Lung (tissue), 12 donors: ENCODE results near the gene KAT8. TPM values are rescaled to one million over a fixed set of nuclear protein-coding genes. Genes with fewer than 3 reads are reported as not detected.
"Not testable (repeated sequence)": the region's sequence is repeated elsewhere in the genome, so short reads cannot be mapped to it uniquely, and the experiment has no call there.

Experiments used
- ATAC-seq: fragments of 200-7000 bp; cut with Tn5 transposase; one replicate; pipeline ENCODE4 v1.9.1; 2020; ENCODE audit warnings: moderate number of reproducible peaks; ENCODE audit not compliant: insufficient read depth, low FRiP score
- DNase-seq, 3 donors: peaks; one replicate each; pipeline ENCODE4 v3.0.0-alpha.2; 2013 to 2017
- H3K27ac ChIP-seq, 2 donors: one replicate each; pipeline ENCODE4 v1.5.1; 2013; ENCODE audit warnings: mild to moderate bottlenecking in 2 of 2, moderate library complexity in 2 of 2, control low read depth in 1 of 2, inconsistent platforms in 1 of 2, low read depth in 1 of 2, low read length in 1 of 2
- H3K27me3 ChIP-seq, 3 donors: one replicate each; pipeline ENCODE4 v1.5.1; 2013; ENCODE audit warnings: low read length in 2 of 3; ENCODE audit not compliant: control insufficient read depth in 3 of 3, insufficient read depth in 3 of 3
- H3K36me3 ChIP-seq, 4 donors: one replicate each; pipeline ENCODE4 v1.5.1; 2013; ENCODE audit warnings: low read length in 4 of 4, mild to moderate bottlenecking in 1 of 4, moderate library complexity in 1 of 4; ENCODE audit not compliant: control insufficient read depth in 4 of 4, insufficient read depth in 4 of 4
- H3K4me1 ChIP-seq, 5 donors: one replicate each; pipeline ENCODE4 v1.5.1; 2013; ENCODE audit warnings: low read length in 5 of 5, mild to moderate bottlenecking in 2 of 5, moderate library complexity in 1 of 5; ENCODE audit not compliant: control insufficient read depth in 5 of 5, insufficient read depth in 5 of 5
- H3K4me3 ChIP-seq: one replicate; pipeline ENCODE4 v1.5.1; 2013; ENCODE audit warnings: mild to moderate bottlenecking, control low read depth, moderate library complexity
- H3K9ac ChIP-seq, 2 donors: one replicate each; pipeline ENCODE4 v1.5.1; 2013; ENCODE audit warnings: low read length in 2 of 2, control low read depth in 1 of 2; ENCODE audit not compliant: insufficient read depth in 1 of 2
- H3K9me3 ChIP-seq, 4 donors: one replicate each; pipeline ENCODE4 v1.5.1; 2013; ENCODE audit warnings: low read length in 3 of 4, mild to moderate bottlenecking in 1 of 4, moderate library complexity in 1 of 4; ENCODE audit not compliant: control insufficient read depth in 4 of 4, insufficient read depth in 3 of 4
- CTCF ChIP-seq: IDR thresholded peaks from 2 replicates; pipeline ENCODE4 v1.5.1; 2012; ENCODE audit warnings: mild to moderate bottlenecking; ENCODE audit errors: control extremely low read depth, extremely low read depth
- WGBS, 2 donors: extraction: QIAGEN DNeasy Blood & Tissue Kit; methylation state at CpG; one replicate each; pipeline ENCODE4 v1.1.7; 2013; 5-methylcytosine and 5-hydroxymethylcytosine counted together
- polyA plus RNA-seq, 2 donors: library from polyadenylated mRNA; stranded (reverse); fragments of 200-250 nt; gene quantifications; one replicate each; pipeline ENCODE4 v1.2.1, GENCODE V29; 2013
- total RNA-seq, 2 donors: library from RNA; depleted of rRNA in 1 of 2; stranded (reverse); fragments of >200 nt in 1 of 2; gene quantifications; one replicate each; pipeline ENCODE4 v1.2.1, GENCODE V29; 2014 to 2021
- donor health status: control.
- donor health status: control.
- donor health status: Bipolar disorder and iron deficiency.
- donor health status: healthy.
- donor health status: DM: yes; HTN: yes; CAD: no.

The KAT8 gene
- total and polyA plus RNA-seq, 4 donors: 53.0 to 73.2 (median 60.8) TPM

GRCh38 chr16:31134625-31135534 lies 17.4 kb downstream of the KAT8 start:
- no peak for ATAC-seq
- H3K27ac ChIP-seq: peak overlapping the region in 1 of 2 donors; percentile 84
- peak overlapping the region; percentile 48 to 57 for H3K9ac ChIP-seq

GRCh38 chr16:31135535-31136286 lies 18.2 kb downstream of the KAT8 start, which contains the start of gene PRSS8:
Gene PRSS8 (minus strand): TSS chr16:31135727. CDS start chr16:31135498, 229 bp downstream.
- peaks cover 2 to 44% (median 13%) of the 10 kb centered on the region in 5 donors for H3K4me1 ChIP-seq
- H3K9ac ChIP-seq: peak within 1 kb of the TSS; percentile 48 to 57
- peak within 1 kb of the TSS in 1 of 2 donors; percentile 84 for H3K27ac ChIP-seq
- TF ChIP-seq CTCF: no peak
- ATAC-seq: peak; percentile 60
- 47 to 75% methylated on average over 21 to 22 of the region's 22 CpGs for WGBS, 2 donors
- H3K27me3 ChIP-seq: no peaks in the 10 kb centered on the region
- H3K36me3 ChIP-seq: peaks cover 0 to 19% (median 11%) of the 10 kb centered on the region in 4 donors
- no peaks in the 10 kb centered on the region for H3K9me3 ChIP-seq
- DNase-seq: peak in 2 of 3 donors; percentile 64 to 68
- peak within 1 kb of the TSS; percentile 38 for H3K4me3 ChIP-seq

More at GRCh38 chr16:31134625-31135534, 17.4 kb downstream of the KAT8 start:
- peak; percentile 63 to 78 (median 66) for DNase-seq
- peaks cover 0 to 26% (median 13%) of the 10 kb centered on the region in 4 donors for H3K36me3 ChIP-seq
- peaks cover 2 to 48% (median 13%) of the 10 kb centered on the region in 5 donors for H3K4me1 ChIP-seq
- no peaks in the 10 kb centered on the region for H3K9me3 ChIP-seq
- H3K4me3 ChIP-seq: peak overlapping the region; percentile 38
- 24 to 36% methylated on average over 16 to 18 of the region's 18 CpGs for WGBS, 2 donors
- no peak for TF ChIP-seq CTCF
- H3K27me3 ChIP-seq: no peaks in the 10 kb centered on the region

GRCh38 chr16:31136287-31136662 lies 18.8 kb downstream of the KAT8 start:
- Histone ChIP-seq H3K36me3 (peaks cover 0 to 15% (median 9%) of the 10 kb centered on the region in 4 donors), H3K9me3 (no peaks in the 10 kb centered on the region), H3K4me3 (no peak overlapping the region), H3K27ac (no peak overlapping the region), H3K27me3 (no peaks in the 10 kb centered on the region), H3K9ac (no peak overlapping the region), H3K4me1 (peaks cover 2 to 45% (median 13%) of the 10 kb centered on the region in 5 donors)
- no peak for DNase-seq
- no peak for TF ChIP-seq CTCF
- WGBS, 2 donors: 81 to 93% methylated on average over 6 of the region's 6 CpGs
- ATAC-seq: no peak

GRCh38 chr16:31136822-31137499 lies 19.5 kb downstream of the KAT8 start:
- H3K27me3 ChIP-seq, DNase-seq, H3K36me3 ChIP-seq, H3K9me3 ChIP-seq, H3K27ac ChIP-seq, H3K9ac ChIP-seq, ATAC-seq, H3K4me3 ChIP-seq: not testable (repeated sequence)
- peaks cover 7 to 49% (median 18%) of the 10 kb centered on the region in 5 donors for H3K4me1 ChIP-seq
- 79 to 86% methylated on average over 20 of the region's 20 CpGs for WGBS, 2 donors
